Measurements from ENCODE around the gene PLCD1. TPM values are rescaled to one million over a fixed set of nuclear protein-coding genes. Genes with fewer than 3 reads are reported as not detected.

Gene PLCD1
- total RNA-seq, 2 experiments from 2014 or later: 7.8 to 9.2 TPM

Other genes with a start within 250 kb of the PLCD1 start
- 1 to 10 TPM; 1.0 to 1.6 TPM for gene CTDSPL, start 167.8 kb downstream of the PLCD1 start, total RNA-seq
- gene VILL, start 38.9 kb downstream of the PLCD1 start, total RNA-seq: 10 to 100 TPM; 13.2 to 13.6 TPM
- gene DLEC1, start 9.6 kb upstream of the PLCD1 start, total RNA-seq: under 1 TPM; 0.63 to 0.99 TPM
- gene ACAA1, start 107.5 kb upstream of the PLCD1 start, total RNA-seq: 10 to 100 TPM; 73.5 to 75.3 TPM
- gene MYD88, start 109.0 kb upstream of the PLCD1 start, total RNA-seq: 10 to 100 TPM; 34.2 to 34.5 TPM
- 10 to 100 TPM; 61.2 to 63.6 TPM for gene OXSR1, start 135.9 kb upstream of the PLCD1 start, total RNA-seq
- under 1 TPM; 0.23 to 0.36 TPM for gene SLC22A13, start 236.2 kb upstream of the PLCD1 start, total RNA-seq